ENCODE data around the gene FNDC3A. TPM values are rescaled to one million over a fixed set of nuclear protein-coding genes. Genes with fewer than 3 reads are reported as not detected.

FNDC3A gene
- total RNA-seq, 4 donors from 2014 or later, result 21.9 to 59.7 (median 40.1) TPM

DNA sequence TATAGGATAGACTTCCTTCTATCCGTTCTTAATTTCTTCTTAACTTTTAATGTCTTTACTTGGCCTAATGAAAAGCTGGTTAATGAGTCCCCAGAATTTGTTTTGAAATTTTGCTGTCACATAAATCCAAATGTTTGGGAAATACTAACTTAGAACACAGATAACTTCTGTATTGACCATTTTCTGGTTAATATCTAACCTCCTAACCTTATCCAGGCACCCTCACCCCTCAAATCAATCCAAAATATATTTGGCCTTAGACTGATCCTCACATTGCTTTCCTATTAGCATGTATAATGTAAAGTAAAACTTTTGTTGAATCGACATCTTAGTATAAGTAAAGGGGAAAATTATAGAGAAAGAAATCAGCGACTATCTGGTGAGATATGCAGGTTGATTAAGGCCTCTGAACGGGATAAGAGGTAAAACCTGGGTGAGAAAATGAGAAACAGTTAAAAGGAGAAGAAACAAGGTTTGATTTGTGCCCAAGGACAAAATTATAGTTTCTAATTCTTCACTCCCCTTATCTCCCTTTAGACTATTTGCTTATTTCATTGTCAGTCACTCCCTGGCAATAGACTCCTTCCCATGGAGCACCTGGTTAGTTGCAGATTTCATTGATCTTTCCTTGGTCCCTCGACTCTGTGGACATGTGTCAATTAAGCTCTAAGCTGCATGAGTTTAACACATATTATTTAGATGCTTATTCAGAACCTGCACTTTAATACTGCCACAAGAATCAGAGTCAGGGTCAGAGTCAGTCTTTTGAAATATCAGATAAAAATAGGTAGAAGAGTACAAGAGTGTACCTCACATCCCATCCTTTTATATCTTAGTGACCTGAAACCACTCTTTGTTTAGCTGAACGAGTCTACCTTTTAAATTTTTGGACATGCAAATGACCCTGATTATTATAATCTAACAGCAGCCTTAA lies 125.2 kb downstream of the FNDC3A start:
- Histone ChIP-seq H3K27me3 (no peaks in the 10 kb centered on the region), H3K27ac (no peak overlapping the region), H3K36me3 (no peaks in the 10 kb centered on the region), H3K4me1 (peaks cover 0 to 23% (median 4%) of the 10 kb centered on the region in 4 donors), H3K9me3 (no peaks in the 10 kb centered on the region), H3K4me3 (no peak overlapping the region)
- DNase-seq, result no peak
- intact Hi-C loops (cut with DNase I; ENCODE audit: low total_unique reads), result no loop called here
- no peak for TF ChIP-seq EP300 (IDR thresholded peaks at IDR 0.05; ENCODE audit: low read depth)
- no peak for TF ChIP-seq POLR2A (IDR thresholded peaks at IDR 0.05)
- TF ChIP-seq POLR2AphosphoS5 (IDR thresholded peaks at IDR 0.05), result no peak
- 81 to 83% methylated on average over 6 of the region's 6 CpGs for WGBS, 2 donors (ENCODE audit: low coverage in 1 of 2)
- in situ Hi-C loops (cut with MboI; ENCODE audit: low pct_ligation_motif_present in 1 of 4, low pct_unique_long_range_greater_than_20kb in 1 of 4, low sequenced_read_pairs in 3 of 4), result no loop called here

DNA sequence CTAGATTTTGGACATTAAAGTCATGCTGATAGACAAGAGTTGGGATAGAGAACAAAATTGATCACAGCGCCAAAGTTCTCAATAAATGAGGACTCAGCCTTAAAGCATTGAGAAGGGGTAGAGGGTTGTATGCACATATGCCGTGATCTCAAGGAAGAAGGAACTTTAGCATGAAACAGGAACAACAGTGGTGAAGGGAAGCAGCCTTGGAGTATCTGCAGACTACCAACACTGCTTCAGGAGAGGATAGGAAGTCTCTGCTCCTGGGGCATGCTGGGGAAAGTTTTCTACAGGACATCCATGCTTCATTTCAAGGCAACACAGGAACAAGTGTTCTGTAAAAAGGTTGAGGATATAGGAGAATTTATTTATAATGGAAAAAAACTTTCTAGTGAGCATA lies 132.5 kb downstream of the FNDC3A start:
- no peaks in the 10 kb centered on the region for H3K9me3 ChIP-seq
- TF ChIP-seq EP300 (IDR thresholded peaks at IDR 0.05; ENCODE audit: low read depth) (no peak), POLR2A (IDR thresholded peaks at IDR 0.05) (no peak), POLR2AphosphoS5 (IDR thresholded peaks at IDR 0.05) (no peak)
- TF ChIP-seq, protein P1, sequence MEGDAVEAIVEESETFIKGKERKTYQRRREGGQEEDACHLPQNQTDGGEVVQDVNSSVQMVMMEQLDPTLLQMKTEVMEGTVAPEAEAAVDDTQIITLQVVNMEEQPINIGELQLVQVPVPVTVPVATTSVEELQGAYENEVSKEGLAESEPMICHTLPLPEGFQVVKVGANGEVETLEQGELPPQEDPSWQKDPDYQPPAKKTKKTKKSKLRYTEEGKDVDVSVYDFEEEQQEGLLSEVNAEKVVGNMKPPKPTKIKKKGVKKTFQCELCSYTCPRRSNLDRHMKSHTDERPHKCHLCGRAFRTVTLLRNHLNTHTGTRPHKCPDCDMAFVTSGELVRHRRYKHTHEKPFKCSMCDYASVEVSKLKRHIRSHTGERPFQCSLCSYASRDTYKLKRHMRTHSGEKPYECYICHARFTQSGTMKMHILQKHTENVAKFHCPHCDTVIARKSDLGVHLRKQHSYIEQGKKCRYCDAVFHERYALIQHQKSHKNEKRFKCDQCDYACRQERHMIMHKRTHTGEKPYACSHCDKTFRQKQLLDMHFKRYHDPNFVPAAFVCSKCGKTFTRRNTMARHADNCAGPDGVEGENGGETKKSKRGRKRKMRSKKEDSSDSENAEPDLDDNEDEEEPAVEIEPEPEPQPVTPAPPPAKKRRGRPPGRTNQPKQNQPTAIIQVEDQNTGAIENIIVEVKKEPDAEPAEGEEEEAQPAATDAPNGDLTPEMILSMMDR (IDR thresholded peaks at IDR 0.05), result no peak
- H3K4me1 ChIP-seq, result peaks cover 10 to 28% (median 24%) of the 10 kb centered on the region in 4 donors
- H3K27ac ChIP-seq, result no peak overlapping the region
- no peaks in the 10 kb centered on the region for H3K36me3 ChIP-seq
- in situ Hi-C loops (cut with MboI; ENCODE audit: low pct_ligation_motif_present in 1 of 4, low pct_unique_long_range_greater_than_20kb in 1 of 4, low sequenced_read_pairs in 3 of 4) (no loop called here), intact Hi-C loops (cut with DNase I; ENCODE audit: low total_unique reads) (no loop called here)
- no peaks in the 10 kb centered on the region for H3K27me3 ChIP-seq
- DNase-seq, result no peak
- WGBS, 2 donors (ENCODE audit: low coverage in 1 of 2), result 75 to 78% methylated on average over 2 of the region's 2 CpGs
- H3K4me3 ChIP-seq, result no peak overlapping the region

DNA sequence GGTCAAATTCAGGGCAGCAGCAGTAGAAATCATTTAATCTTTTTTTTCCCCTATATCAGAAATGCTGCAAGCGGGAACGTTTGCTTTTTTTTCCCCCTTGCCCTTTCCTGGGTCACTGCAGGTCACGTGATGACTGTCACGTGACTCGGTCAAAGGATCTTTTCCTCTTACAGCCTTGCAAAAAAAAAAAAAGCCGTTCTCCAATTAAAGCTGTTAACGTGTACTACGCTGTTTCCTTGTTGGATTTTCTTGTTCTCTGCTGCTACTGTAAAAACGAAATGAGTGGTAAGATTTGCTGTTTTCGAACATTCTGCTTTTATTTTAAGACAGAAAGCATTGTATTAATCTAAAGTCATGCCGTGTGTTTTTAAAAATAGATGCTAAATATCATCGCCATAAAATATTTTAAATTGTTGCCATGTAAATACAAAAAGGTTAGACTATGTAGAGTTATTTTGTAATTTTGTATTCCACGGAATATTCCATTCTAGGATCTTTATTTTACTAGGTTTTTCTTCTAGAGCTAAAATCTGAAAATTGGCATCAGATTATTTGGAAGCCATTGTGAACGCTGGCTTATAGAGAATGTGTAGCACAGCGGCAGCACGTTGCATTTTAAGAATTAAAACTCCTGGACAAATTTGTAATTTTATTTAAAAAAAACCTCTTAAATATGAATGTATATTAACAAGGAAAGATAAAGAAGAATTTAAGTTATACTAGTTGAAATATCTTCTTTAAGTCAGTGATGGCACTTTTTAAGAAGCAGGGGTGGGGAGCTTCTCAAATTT lies 134.6 kb downstream of the FNDC3A start:
- Histone ChIP-seq H3K9me3 (no peaks in the 10 kb centered on the region), H3K27ac (peak overlapping the region; percentile 56 to 79 (median 68)), H3K36me3 (no peaks in the 10 kb centered on the region), H3K4me3 (peak overlapping the region; percentile 12 to 57 (median 47)), H3K4me1 (peaks cover 16 to 40% (median 34%) of the 10 kb centered on the region in 4 donors), H3K27me3 (no peaks in the 10 kb centered on the region)
- in situ Hi-C loops (cut with MboI; ENCODE audit: low pct_ligation_motif_present in 1 of 4, low pct_unique_long_range_greater_than_20kb in 1 of 4, low sequenced_read_pairs in 3 of 4) (no loop called here), intact Hi-C loops (cut with DNase I; ENCODE audit: low total_unique reads) (no loop called here)
- 1 to 2% methylated on average over 15 to 16 of the region's 16 CpGs for WGBS, 2 donors (ENCODE audit: low coverage in 1 of 2)
- no peak for TF ChIP-seq EP300 (IDR thresholded peaks at IDR 0.05; ENCODE audit: low read depth)
- TF ChIP-seq POLR2A (IDR thresholded peaks at IDR 0.05), result peak; percentile 29
- TF ChIP-seq, protein P1 (IDR thresholded peaks at IDR 0.05), result peak in 1 of 5 experiments; percentile 17
- peak; percentile 33 to 67 (median 52) for TF ChIP-seq POLR2AphosphoS5 (IDR thresholded peaks at IDR 0.05)
- peak; percentile 87 for DNase-seq

DNA sequence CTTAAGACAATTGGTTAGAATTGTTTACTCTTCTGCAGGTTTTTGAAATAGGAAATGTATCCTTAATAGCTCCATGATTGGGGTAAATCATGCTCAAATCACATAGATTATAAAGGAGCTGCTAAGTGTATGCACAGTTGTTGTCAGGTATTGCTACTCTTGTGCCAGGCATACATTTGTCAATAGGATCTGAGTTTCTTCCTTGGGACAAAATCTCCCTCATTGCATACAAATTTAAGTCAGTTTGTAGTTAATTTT lies 135.1 kb downstream of the FNDC3A start:
- TF ChIP-seq POLR2A (IDR thresholded peaks at IDR 0.05) (no peak), POLR2AphosphoS5 (IDR thresholded peaks at IDR 0.05) (no peak), EP300 (IDR thresholded peaks at IDR 0.05; ENCODE audit: low read depth) (no peak)
- TF ChIP-seq, protein P1 (IDR thresholded peaks at IDR 0.05), result no peak
- intact Hi-C loops (cut with DNase I; ENCODE audit: low total_unique reads) (no loop called here), in situ Hi-C loops (cut with MboI; ENCODE audit: low pct_ligation_motif_present in 1 of 4, low pct_unique_long_range_greater_than_20kb in 1 of 4, low sequenced_read_pairs in 3 of 4) (no loop called here)
- Histone ChIP-seq H3K4me1 (peaks cover 16 to 41% (median 34%) of the 10 kb centered on the region in 4 donors), H3K4me3 (peak overlapping the region; percentile 12 to 57 (median 47)), H3K27ac (peak overlapping the region in 3 of 4 donors; percentile 67 to 79 (median 68)), H3K36me3 (peaks cover 0 to 3% (median 0%) of the 10 kb centered on the region in 4 donors), H3K27me3 (no peaks in the 10 kb centered on the region), H3K9me3 (no peaks in the 10 kb centered on the region)
- DNase-seq, result no peak

Measured in transverse colon (tissue), 4 donors.